GM19193 (cell line): ENCODE data around the gene HCN4.

ENCODE experiments used
- POLR2A ChIP-seq: IDR thresholded peaks from 4 replicates; pipeline ENCODE4 v1.6.1; 2011; ENCODE audit not compliant: insufficient read depth, insufficient read length; ENCODE audit errors: extremely low read depth

HCN4 gene

GRCh38 chr15:73368301-73369136 lies at the start of gene HCN4:
Gene HCN4 (minus strand): TSS chr15:73368958. CDS start chr15:73368270, 688 bp downstream.
- TF ChIP-seq POLR2A = no peak

- TF ChIP-seq POLR2A = no peak
Measured at GRCh38 chr15:73414876-73415275, 46.1 kb upstream of the HCN4 start.

DNA sequence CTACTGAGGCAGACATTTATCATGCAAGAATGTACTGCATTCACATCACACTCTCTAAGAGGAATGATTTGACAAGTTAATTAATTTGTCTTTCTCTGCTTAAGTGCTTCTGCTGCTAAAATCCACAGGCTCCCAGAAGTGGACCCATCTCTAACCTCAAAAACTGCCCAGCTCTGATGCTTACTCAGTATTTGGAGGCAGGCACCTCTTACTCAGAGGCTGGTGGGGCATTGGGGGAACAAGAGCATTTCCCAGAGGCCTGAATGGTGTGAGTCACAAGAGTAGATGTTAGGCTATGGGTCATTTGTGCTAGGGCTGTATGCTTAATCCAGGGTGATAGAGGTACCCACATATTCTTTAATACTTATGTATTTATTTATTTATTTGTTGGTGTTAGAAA lies 34.4 kb upstream of the HCN4 start:
- TF ChIP-seq POLR2A = no peak

DNA sequence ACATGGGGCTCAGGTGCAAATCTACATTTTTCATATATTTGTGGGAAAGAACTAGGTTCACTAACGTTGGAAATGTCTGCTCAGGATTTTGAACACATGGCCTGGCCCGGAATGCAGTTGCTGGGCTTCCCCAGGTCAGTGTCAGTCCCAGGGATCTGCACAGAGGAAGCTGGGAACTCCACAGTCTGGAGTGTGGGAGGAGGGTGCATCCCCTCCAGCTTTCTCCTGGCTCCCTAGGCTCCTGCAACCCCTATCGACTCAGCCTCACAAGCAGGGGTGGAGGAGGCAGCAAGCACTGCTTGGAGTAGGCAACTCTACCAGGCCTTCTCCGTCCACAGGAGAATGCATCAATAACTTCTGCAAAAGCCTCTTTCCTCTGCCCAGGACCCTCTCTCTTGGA lies 30.1 kb upstream of the HCN4 start:
- TF ChIP-seq POLR2A = no peak

DNA sequence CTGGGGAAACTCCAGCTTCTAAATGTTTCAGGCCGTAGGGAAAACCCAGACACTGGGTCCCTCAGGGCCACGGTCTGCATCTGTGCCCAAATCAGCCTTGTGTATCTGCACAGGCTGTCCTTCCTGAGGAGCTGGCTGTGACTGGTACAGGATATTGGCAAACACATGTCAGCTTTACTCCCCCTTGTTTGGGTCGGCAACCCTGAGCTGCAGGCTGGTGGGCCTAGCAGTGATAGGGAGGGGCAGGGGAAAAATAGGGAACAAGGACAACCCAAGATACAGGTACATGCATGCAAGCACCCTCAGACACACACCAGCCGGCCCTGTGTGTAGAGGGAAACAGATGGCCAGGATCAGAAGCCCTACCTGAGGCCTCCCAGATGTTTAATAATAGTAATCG lies 28.7 kb upstream of the HCN4 start:
- TF ChIP-seq POLR2A = no peak

DNA sequence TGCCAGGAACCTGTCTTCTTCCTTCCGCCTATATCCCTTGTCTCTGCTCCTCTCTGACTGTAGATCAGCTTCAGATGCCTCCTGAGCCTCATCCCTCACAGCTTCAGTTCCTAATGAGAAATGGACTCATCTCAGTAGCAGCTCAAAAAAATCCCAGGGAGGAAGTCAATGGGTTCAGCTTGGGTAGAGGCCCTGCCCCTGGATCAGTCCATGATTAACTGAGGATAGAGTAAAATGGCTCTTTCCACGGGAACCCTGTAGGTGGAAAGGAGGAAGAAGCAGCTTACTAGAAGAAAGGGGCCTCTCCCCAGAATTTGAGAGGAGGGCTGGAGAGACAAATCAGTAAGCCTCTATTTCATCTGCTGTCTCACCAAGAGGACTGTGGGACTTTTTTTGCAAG lies 26.9 kb upstream of the HCN4 start:
- TF ChIP-seq POLR2A = no peak

DNA sequence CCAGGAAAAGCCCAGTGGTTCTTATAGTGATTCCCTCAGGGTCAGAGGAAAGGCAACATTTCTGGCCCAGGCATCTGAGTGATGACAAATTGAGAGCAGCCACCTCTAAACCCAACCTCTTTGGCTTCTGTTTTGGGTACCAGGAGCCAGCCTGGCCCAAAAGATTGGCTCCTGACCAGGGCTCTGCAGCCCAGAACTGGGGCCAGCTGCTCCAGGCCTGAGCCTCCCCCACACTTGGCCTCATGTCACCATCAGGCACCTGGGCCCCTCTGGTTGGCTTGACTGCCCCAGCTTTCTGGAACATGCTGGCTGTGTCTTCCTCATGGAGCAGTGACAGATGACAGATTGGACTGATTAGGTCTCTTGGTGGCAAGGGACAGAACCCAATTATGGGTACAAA lies 26.0 kb upstream of the HCN4 start:
- no peak for TF ChIP-seq POLR2A

GRCh38 chr15:73393336-73393735 lies 24.6 kb upstream of the HCN4 start:
- TF ChIP-seq POLR2A = no peak

- no peak for TF ChIP-seq POLR2A
Measured at GRCh38 chr15:73392025-73392424, 23.3 kb upstream of the HCN4 start.

DNA sequence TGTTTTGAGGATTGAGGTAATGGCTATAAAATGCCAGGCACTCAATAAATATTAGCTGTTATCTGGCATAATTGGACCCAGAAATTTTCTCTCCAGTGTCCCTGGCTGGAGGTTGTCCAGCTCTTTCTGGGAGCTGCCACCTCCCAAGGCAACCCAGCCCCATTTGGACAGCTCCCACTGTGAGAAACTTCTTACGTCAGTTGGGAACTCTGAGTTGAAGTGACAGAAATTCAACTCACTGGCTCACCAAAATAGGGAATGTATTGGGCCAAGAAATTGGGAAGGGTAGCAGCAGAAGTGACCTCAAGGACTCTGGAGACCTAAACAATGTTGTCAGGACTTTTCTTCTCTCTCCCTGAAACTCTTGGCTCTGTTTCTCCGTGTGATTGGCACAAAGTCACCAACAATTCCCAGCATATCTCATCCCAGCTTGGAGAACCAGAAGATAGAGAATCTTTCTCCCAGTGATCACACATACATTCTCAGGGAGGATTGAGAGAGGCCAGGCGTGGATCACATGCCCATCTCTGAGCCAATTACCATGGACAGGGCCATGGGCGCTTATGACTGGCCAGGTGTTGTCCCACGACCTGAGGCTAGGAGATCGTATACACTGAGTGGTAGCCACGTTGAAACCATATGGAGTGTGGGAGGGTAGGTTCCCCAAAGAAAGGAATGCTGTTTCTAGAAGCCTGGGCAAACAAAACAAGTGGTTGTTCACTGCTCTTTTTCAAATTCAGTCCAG lies 22.5 kb upstream of the HCN4 start:
- TF ChIP-seq POLR2A = no peak

- TF ChIP-seq POLR2A = no peak
Measured at GRCh38 chr15:73389971-73390544, 21.3 kb upstream of the HCN4 start.

GRCh38 chr15:73389539-73389938 lies 20.8 kb upstream of the HCN4 start:
- no peak for TF ChIP-seq POLR2A

- no peak for TF ChIP-seq POLR2A
Measured at GRCh38 chr15:73388256-73388781, 19.6 kb upstream of the HCN4 start.

- TF ChIP-seq POLR2A = no peak
Measured at GRCh38 chr15:73387507-73388255, 18.9 kb upstream of the HCN4 start.
